Measurements from ENCODE around the gene MOB3A.
"Not testable (repeated sequence)": the region's sequence is repeated elsewhere in the genome, so short reads cannot be mapped to it uniquely, and the experiment has no call there.

MOB3A gene

GRCh38 chr19:2132191-2132590, 36.1 kb upstream of the MOB3A start:
- H3K27me3 ChIP-seq (ENCODE audit: control insufficient read depth, insufficient read depth, low read length): no peaks in the 10 kb centered on the region
- H3K4me1 ChIP-seq (ENCODE audit: control insufficient read depth, insufficient read depth, low read length): no peaks in the 10 kb centered on the region
- H3K4me3 ChIP-seq (ENCODE audit: low read depth, low read length): no peak overlapping the region
- no peaks in the 10 kb centered on the region for H3K9me3 ChIP-seq (ENCODE audit: control insufficient read depth, insufficient read depth, low read length)
- no peak overlapping the region for H3K9ac ChIP-seq (ENCODE audit: low read depth, low read length)
- peaks cover 64% of the 10 kb centered on the region for H3K36me3 ChIP-seq (ENCODE audit: control insufficient read depth, insufficient read depth, low read length)

- not testable (repeated sequence) for H3K4me3 ChIP-seq (ENCODE audit: low read depth, low read length); H3K27me3 ChIP-seq (ENCODE audit: control insufficient read depth, insufficient read depth, low read length); H3K9me3 ChIP-seq (ENCODE audit: control insufficient read depth, insufficient read depth, low read length); H3K4me1 ChIP-seq (ENCODE audit: control insufficient read depth, insufficient read depth, low read length); H3K9ac ChIP-seq (ENCODE audit: low read depth, low read length)
- peaks cover 63% of the 10 kb centered on the region for H3K36me3 ChIP-seq (ENCODE audit: control insufficient read depth, insufficient read depth, low read length)
These were observed 35.2 kb upstream of the MOB3A start for GRCh38 chr19:2131012-2131975.

GRCh38 chr19:2129892-2130770, 34.0 kb upstream of the MOB3A start:
- no peaks in the 10 kb centered on the region for H3K4me1 ChIP-seq (ENCODE audit: control insufficient read depth, insufficient read depth, low read length)
- H3K4me3 ChIP-seq (ENCODE audit: low read depth, low read length): no peak overlapping the region
- H3K9me3 ChIP-seq (ENCODE audit: control insufficient read depth, insufficient read depth, low read length): no peaks in the 10 kb centered on the region
- no peaks in the 10 kb centered on the region for H3K27me3 ChIP-seq (ENCODE audit: control insufficient read depth, insufficient read depth, low read length)
- H3K9ac ChIP-seq (ENCODE audit: low read depth, low read length): no peak overlapping the region
- H3K36me3 ChIP-seq (ENCODE audit: control insufficient read depth, insufficient read depth, low read length): peaks cover 62% of the 10 kb centered on the region

GRCh38 chr19:2129486-2129885, 33.4 kb upstream of the MOB3A start:
- H3K36me3 ChIP-seq (ENCODE audit: control insufficient read depth, insufficient read depth, low read length): peaks cover 62% of the 10 kb centered on the region
- H3K27me3 ChIP-seq (ENCODE audit: control insufficient read depth, insufficient read depth, low read length): no peaks in the 10 kb centered on the region

GRCh38 chr19:2129022-2129421, 32.9 kb upstream of the MOB3A start:
- H3K36me3 ChIP-seq (ENCODE audit: control insufficient read depth, insufficient read depth, low read length): peaks cover 67% of the 10 kb centered on the region
- no peak overlapping the region for H3K4me3 ChIP-seq (ENCODE audit: low read depth, low read length)
- no peak overlapping the region for H3K9ac ChIP-seq (ENCODE audit: low read depth, low read length)
- no peaks in the 10 kb centered on the region for H3K9me3 ChIP-seq (ENCODE audit: control insufficient read depth, insufficient read depth, low read length)
- no peaks in the 10 kb centered on the region for H3K4me1 ChIP-seq (ENCODE audit: control insufficient read depth, insufficient read depth, low read length)
- H3K27me3 ChIP-seq (ENCODE audit: control insufficient read depth, insufficient read depth, low read length): no peaks in the 10 kb centered on the region

More at GRCh38 chr19:2129486-2129885, 33.4 kb upstream of the MOB3A start:
- H3K4me1 ChIP-seq (ENCODE audit: control insufficient read depth, insufficient read depth, low read length): no peaks in the 10 kb centered on the region
- H3K9me3 ChIP-seq (ENCODE audit: control insufficient read depth, insufficient read depth, low read length): no peaks in the 10 kb centered on the region
- H3K9ac ChIP-seq (ENCODE audit: low read depth, low read length): no peak overlapping the region
- H3K4me3 ChIP-seq (ENCODE audit: low read depth, low read length): no peak overlapping the region

- H3K9me3 ChIP-seq (ENCODE audit: control insufficient read depth, insufficient read depth, low read length); H3K4me1 ChIP-seq (ENCODE audit: control insufficient read depth, insufficient read depth, low read length); H3K4me3 ChIP-seq (ENCODE audit: low read depth, low read length); H3K9ac ChIP-seq (ENCODE audit: low read depth, low read length); H3K27me3 ChIP-seq (ENCODE audit: control insufficient read depth, insufficient read depth, low read length): not testable (repeated sequence)
- H3K36me3 ChIP-seq (ENCODE audit: control insufficient read depth, insufficient read depth, low read length): peaks cover 74% of the 10 kb centered on the region
These were observed 32.1 kb upstream of the MOB3A start for GRCh38 chr19:2128252-2128651.

GRCh38 chr19:2127758-2128157, 31.6 kb upstream of the MOB3A start:
- Histone ChIP-seq H3K9me3 (ENCODE audit: control insufficient read depth, insufficient read depth, low read length) (no peaks in the 10 kb centered on the region), H3K4me3 (ENCODE audit: low read depth, low read length) (no peak overlapping the region), H3K36me3 (ENCODE audit: control insufficient read depth, insufficient read depth, low read length) (peaks cover 74% of the 10 kb centered on the region), H3K27me3 (ENCODE audit: control insufficient read depth, insufficient read depth, low read length) (no peaks in the 10 kb centered on the region), H3K4me1 (ENCODE audit: control insufficient read depth, insufficient read depth, low read length) (no peaks in the 10 kb centered on the region), H3K9ac (ENCODE audit: low read depth, low read length) (no peak overlapping the region)

GRCh38 chr19:2126879-2127518, 30.9 kb upstream of the MOB3A start:
- Histone ChIP-seq H3K9me3 (ENCODE audit: control insufficient read depth, insufficient read depth, low read length) (no peaks in the 10 kb centered on the region), H3K4me3 (ENCODE audit: low read depth, low read length) (no peak overlapping the region), H3K4me1 (ENCODE audit: control insufficient read depth, insufficient read depth, low read length) (no peaks in the 10 kb centered on the region), H3K9ac (ENCODE audit: low read depth, low read length) (no peak overlapping the region), H3K27me3 (ENCODE audit: control insufficient read depth, insufficient read depth, low read length) (no peaks in the 10 kb centered on the region), H3K36me3 (ENCODE audit: control insufficient read depth, insufficient read depth, low read length) (peaks cover 74% of the 10 kb centered on the region)

GRCh38 chr19:2123682-2124387, 27.7 kb upstream of the MOB3A start:
- H3K4me3 ChIP-seq (ENCODE audit: low read depth, low read length): no peak overlapping the region
- H3K27me3 ChIP-seq (ENCODE audit: control insufficient read depth, insufficient read depth, low read length): no peaks in the 10 kb centered on the region
- peaks cover 68% of the 10 kb centered on the region for H3K36me3 ChIP-seq (ENCODE audit: control insufficient read depth, insufficient read depth, low read length)
- H3K9ac ChIP-seq (ENCODE audit: low read depth, low read length): no peak overlapping the region
- no peaks in the 10 kb centered on the region for H3K9me3 ChIP-seq (ENCODE audit: control insufficient read depth, insufficient read depth, low read length)
- H3K4me1 ChIP-seq (ENCODE audit: control insufficient read depth, insufficient read depth, low read length): no peaks in the 10 kb centered on the region

- Histone ChIP-seq H3K36me3 (ENCODE audit: control insufficient read depth, insufficient read depth, low read length) (peaks cover 76% of the 10 kb centered on the region), H3K9me3 (ENCODE audit: control insufficient read depth, insufficient read depth, low read length) (no peaks in the 10 kb centered on the region), H3K4me3 (ENCODE audit: low read depth, low read length) (no peak overlapping the region), H3K27me3 (ENCODE audit: control insufficient read depth, insufficient read depth, low read length) (no peaks in the 10 kb centered on the region), H3K9ac (ENCODE audit: low read depth, low read length) (no peak overlapping the region), H3K4me1 (ENCODE audit: control insufficient read depth, insufficient read depth, low read length) (no peaks in the 10 kb centered on the region)
These were observed 26.9 kb upstream of the MOB3A start for GRCh38 chr19:2122982-2123381.

GRCh38 chr19:2122251-2122650, 26.1 kb upstream of the MOB3A start:
- peaks cover 76% of the 10 kb centered on the region for H3K36me3 ChIP-seq (ENCODE audit: control insufficient read depth, insufficient read depth, low read length)
- no peaks in the 10 kb centered on the region for H3K27me3 ChIP-seq (ENCODE audit: control insufficient read depth, insufficient read depth, low read length)
- no peak overlapping the region for H3K9ac ChIP-seq (ENCODE audit: low read depth, low read length)
- no peak overlapping the region for H3K4me3 ChIP-seq (ENCODE audit: low read depth, low read length)
- no peaks in the 10 kb centered on the region for H3K4me1 ChIP-seq (ENCODE audit: control insufficient read depth, insufficient read depth, low read length)
- no peaks in the 10 kb centered on the region for H3K9me3 ChIP-seq (ENCODE audit: control insufficient read depth, insufficient read depth, low read length)

All from iPS-15b (cell line).